H1 (cell line): Measurements from ENCODE around the gene GID4. TPM values are rescaled to one million over a fixed set of nuclear protein-coding genes. Genes with fewer than 3 reads are reported as not detected.

ENCODE experiments used
- BCL11A ChIP-seq, 2 experiments: IDR thresholded peaks; one replicate each; pipeline ENCODE4 v1.6.1; 2011; ENCODE audit warnings: low read depth in 2 of 2, low read length in 2 of 2, mild to moderate bottlenecking in 2 of 2
- PHF8 ChIP-seq: fragments of 200-600 bp; sonication (generic); conservative IDR thresholded peaks from 2 replicates; pipeline ENCODE4 v1.7.1; 2012; ENCODE audit warnings: low read depth, mild to moderate bottlenecking, inconsistent platforms, low read length, moderate library complexity
- SUZ12 ChIP-seq: fragments of 200-600 bp; sonication (generic); IDR thresholded peaks from 2 replicates; pipeline ENCODE4 v1.6.1; 2012; ENCODE audit warnings: mild to moderate bottlenecking, inconsistent platforms, low read length, moderate library complexity, mixed read lengths
- TEAD4 ChIP-seq: IDR thresholded peaks from 2 replicates; pipeline ENCODE4 v1.6.1; 2012; ENCODE audit warnings: low read depth, low read length, inconsistent platforms, mixed read lengths
- ZNF274 ChIP-seq: IDR thresholded peaks from 2 replicates; pipeline ENCODE4 v1.7.0; 2012; ENCODE audit warnings: low read length, borderline replicate concordance; ENCODE audit errors: extremely low read depth
- polyA plus RNA-seq, 7 experiments: library from polyadenylated mRNA; depleted of rRNA in 3 of 7; stranded (reverse) in 5 of 7; unstranded in 2 of 7; fragments of >200 nt in 5 of 7; fragments of 200-250 nt in 2 of 7; gene quantifications; 1 replicate in 5 of 7; 2 replicates in 1 of 7; 4 replicates in 1 of 7; pipeline versions ENCODE4 v1.2.1 to v1.2.3, GENCODE V29; 2011 to 2013; ENCODE audit warnings: missing spikeins in 2 of 7, mixed read lengths in 2 of 7
- total RNA-seq: library from RNA; stranded (reverse); fragmentation: NEBNext Ultra II Directional; extraction: Animal tissue kit (Norgen Biotek cat#: 25700); gene quantifications from 2 replicates; pipeline ENCODE4 v1.2.1, GENCODE V29; 2021
- TF ChIP-seq, protein P1 (sequence below), 3 experiments: IDR thresholded peaks; 1 replicate in 2 of 3; 2 replicates in 1 of 3; pipeline versions ENCODE4 v1.5.1 to v1.6.1; 2011; ENCODE audit warnings: low read length in 3 of 3, mild to moderate bottlenecking in 3 of 3, inconsistent platforms in 2 of 3, low read depth in 1 of 3, moderate library complexity in 1 of 3; ENCODE audit not compliant: insufficient read depth in 1 of 3; ENCODE audit errors: control extremely low read depth in 1 of 3
- TF ChIP-seq, protein P2 (sequence below): IDR thresholded peaks from 2 replicates; pipeline ENCODE4 v1.6.1; 2011; ENCODE audit warnings: low read length, improper control_type of control experiment
- TF ChIP-seq, protein P3 (sequence below): fragments of 300-600 bp; sonication (generic); IDR thresholded peaks from 2 replicates; pipeline ENCODE4 v1.7.1; 2012; ENCODE audit warnings: low read length, moderate library complexity, mild to moderate bottlenecking, inconsistent platforms; ENCODE audit not compliant: insufficient replicate concordance

The GID4 gene
- total and polyA plus RNA-seq, 2 of the 8 experiments (the other 6 are each of a cell fraction or from before 2014, with no cell fraction given): 5.6 to 15.0 TPM

DNA sequence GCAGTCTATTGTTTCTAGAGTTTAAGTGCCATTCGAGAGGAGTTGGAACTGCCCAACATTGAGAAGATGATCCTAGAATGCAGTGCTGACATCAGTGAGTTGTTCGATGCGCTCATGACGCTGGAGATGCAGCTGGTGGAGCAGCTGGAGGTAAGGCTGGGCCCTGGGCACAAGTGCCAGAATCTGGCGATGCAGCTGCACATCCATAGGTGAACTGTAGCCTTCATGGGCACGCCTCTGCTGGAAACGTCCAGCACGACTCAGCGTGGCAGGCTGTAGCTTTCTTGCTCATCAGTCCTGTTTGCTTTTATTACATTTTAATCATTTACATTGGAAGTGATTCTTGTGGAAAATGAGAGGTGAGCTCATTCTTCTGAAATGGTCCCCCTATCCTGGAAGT lies 34.9 kb upstream of the GID4 start (continued):
- TF ChIP-seq, protein P1, sequence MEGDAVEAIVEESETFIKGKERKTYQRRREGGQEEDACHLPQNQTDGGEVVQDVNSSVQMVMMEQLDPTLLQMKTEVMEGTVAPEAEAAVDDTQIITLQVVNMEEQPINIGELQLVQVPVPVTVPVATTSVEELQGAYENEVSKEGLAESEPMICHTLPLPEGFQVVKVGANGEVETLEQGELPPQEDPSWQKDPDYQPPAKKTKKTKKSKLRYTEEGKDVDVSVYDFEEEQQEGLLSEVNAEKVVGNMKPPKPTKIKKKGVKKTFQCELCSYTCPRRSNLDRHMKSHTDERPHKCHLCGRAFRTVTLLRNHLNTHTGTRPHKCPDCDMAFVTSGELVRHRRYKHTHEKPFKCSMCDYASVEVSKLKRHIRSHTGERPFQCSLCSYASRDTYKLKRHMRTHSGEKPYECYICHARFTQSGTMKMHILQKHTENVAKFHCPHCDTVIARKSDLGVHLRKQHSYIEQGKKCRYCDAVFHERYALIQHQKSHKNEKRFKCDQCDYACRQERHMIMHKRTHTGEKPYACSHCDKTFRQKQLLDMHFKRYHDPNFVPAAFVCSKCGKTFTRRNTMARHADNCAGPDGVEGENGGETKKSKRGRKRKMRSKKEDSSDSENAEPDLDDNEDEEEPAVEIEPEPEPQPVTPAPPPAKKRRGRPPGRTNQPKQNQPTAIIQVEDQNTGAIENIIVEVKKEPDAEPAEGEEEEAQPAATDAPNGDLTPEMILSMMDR (IDR thresholded peaks at IDR 0.05; ENCODE audit: control extremely low read depth in 1 of 3, insufficient read depth in 1 of 3, low read depth in 1 of 3, low read length in 3 of 3): no peak
- TF ChIP-seq, protein P2, sequence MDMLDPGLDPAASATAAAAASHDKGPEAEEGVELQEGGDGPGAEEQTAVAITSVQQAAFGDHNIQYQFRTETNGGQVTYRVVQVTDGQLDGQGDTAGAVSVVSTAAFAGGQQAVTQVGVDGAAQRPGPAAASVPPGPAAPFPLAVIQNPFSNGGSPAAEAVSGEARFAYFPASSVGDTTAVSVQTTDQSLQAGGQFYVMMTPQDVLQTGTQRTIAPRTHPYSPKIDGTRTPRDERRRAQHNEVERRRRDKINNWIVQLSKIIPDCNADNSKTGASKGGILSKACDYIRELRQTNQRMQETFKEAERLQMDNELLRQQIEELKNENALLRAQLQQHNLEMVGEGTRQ: no peak
- TF ChIP-seq PHF8 (no peak), SUZ12 (no peak), ZNF274 (no peak), TEAD4 (no peak), BCL11A (IDR thresholded peaks at IDR 0.05; ENCODE audit: low read depth in 2 of 2, low read length in 2 of 2) (no peak)
- TF ChIP-seq, protein P3, sequence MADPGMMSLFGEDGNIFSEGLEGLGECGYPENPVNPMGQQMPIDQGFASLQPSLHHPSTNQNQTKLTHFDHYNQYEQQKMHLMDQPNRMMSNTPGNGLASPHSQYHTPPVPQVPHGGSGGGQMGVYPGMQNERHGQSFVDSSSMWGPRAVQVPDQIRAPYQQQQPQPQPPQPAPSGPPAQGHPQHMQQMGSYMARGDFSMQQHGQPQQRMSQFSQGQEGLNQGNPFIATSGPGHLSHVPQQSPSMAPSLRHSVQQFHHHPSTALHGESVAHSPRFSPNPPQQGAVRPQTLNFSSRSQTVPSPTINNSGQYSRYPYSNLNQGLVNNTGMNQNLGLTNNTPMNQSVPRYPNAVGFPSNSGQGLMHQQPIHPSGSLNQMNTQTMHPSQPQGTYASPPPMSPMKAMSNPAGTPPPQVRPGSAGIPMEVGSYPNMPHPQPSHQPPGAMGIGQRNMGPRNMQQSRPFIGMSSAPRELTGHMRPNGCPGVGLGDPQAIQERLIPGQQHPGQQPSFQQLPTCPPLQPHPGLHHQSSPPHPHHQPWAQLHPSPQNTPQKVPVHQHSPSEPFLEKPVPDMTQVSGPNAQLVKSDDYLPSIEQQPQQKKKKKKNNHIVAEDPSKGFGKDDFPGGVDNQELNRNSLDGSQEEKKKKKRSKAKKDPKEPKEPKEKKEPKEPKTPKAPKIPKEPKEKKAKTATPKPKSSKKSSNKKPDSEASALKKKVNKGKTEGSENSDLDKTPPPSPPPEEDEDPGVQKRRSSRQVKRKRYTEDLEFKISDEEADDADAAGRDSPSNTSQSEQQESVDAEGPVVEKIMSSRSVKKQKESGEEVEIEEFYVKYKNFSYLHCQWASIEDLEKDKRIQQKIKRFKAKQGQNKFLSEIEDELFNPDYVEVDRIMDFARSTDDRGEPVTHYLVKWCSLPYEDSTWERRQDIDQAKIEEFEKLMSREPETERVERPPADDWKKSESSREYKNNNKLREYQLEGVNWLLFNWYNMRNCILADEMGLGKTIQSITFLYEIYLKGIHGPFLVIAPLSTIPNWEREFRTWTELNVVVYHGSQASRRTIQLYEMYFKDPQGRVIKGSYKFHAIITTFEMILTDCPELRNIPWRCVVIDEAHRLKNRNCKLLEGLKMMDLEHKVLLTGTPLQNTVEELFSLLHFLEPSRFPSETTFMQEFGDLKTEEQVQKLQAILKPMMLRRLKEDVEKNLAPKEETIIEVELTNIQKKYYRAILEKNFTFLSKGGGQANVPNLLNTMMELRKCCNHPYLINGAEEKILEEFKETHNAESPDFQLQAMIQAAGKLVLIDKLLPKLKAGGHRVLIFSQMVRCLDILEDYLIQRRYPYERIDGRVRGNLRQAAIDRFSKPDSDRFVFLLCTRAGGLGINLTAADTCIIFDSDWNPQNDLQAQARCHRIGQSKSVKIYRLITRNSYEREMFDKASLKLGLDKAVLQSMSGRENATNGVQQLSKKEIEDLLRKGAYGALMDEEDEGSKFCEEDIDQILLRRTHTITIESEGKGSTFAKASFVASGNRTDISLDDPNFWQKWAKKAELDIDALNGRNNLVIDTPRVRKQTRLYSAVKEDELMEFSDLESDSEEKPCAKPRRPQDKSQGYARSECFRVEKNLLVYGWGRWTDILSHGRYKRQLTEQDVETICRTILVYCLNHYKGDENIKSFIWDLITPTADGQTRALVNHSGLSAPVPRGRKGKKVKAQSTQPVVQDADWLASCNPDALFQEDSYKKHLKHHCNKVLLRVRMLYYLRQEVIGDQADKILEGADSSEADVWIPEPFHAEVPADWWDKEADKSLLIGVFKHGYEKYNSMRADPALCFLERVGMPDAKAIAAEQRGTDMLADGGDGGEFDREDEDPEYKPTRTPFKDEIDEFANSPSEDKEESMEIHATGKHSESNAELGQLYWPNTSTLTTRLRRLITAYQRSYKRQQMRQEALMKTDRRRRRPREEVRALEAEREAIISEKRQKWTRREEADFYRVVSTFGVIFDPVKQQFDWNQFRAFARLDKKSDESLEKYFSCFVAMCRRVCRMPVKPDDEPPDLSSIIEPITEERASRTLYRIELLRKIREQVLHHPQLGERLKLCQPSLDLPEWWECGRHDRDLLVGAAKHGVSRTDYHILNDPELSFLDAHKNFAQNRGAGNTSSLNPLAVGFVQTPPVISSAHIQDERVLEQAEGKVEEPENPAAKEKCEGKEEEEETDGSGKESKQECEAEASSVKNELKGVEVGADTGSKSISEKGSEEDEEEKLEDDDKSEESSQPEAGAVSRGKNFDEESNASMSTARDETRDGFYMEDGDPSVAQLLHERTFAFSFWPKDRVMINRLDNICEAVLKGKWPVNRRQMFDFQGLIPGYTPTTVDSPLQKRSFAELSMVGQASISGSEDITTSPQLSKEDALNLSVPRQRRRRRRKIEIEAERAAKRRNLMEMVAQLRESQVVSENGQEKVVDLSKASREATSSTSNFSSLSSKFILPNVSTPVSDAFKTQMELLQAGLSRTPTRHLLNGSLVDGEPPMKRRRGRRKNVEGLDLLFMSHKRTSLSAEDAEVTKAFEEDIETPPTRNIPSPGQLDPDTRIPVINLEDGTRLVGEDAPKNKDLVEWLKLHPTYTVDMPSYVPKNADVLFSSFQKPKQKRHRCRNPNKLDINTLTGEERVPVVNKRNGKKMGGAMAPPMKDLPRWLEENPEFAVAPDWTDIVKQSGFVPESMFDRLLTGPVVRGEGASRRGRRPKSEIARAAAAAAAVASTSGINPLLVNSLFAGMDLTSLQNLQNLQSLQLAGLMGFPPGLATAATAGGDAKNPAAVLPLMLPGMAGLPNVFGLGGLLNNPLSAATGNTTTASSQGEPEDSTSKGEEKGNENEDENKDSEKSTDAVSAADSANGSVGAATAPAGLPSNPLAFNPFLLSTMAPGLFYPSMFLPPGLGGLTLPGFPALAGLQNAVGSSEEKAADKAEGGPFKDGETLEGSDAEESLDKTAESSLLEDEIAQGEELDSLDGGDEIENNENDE: no peak
